HCT116 (cell line): ENCODE measurements around the gene HAP1. TPM values are rescaled to one million over a fixed set of nuclear protein-coding genes. Genes with fewer than 3 reads are reported as not detected.

Source experiments
- ATAC-seq: fragments of 200-7000 bp; cut with Tn5 transposase; 2 replicates; pipeline ENCODE4 v1.9.1; 2020; ENCODE audit warnings: mild to moderate bottlenecking, moderate library complexity
- BruUV-seq: library from RNA; stranded (reverse); fragments of 400-500 nt; replicated peaks from 2 replicates; lab custom pipeline; 2021; lab: Mats Ljungman, UMichigan
- CTCF ChIA-PET: fragments of 300-600 bp; sonication (Branson Sonifier 250); formaldehyde crosslinking; loops from one replicate; lab custom pipeline; 2021; ENCODE audit warnings: antibody characterized with exemption; lab: Charles Lee
- POLR2A ChIA-PET: fragments of 300-600, 350-600 bp; sonication (Branson Sonifier 250); formaldehyde crosslinking; loops from one replicate; lab custom pipeline; 2021; ENCODE audit warnings: antibody characterized with exemption; lab: Charles Lee
- RAD21 ChIA-PET, 2 experiments: fragments of 300-600 bp; sonication (Branson Sonifier 250); formaldehyde crosslinking; loops; one replicate each; lab custom pipeline; 2023; ENCODE audit warnings: low total read pairs in 2 of 2; ENCODE audit not compliant: uncharacterized antibody in 2 of 2, unreplicated experiment in 2 of 2, low non-redundant PET in 1 of 2; lab: Charles Lee
- DNase-seq: peaks from one replicate; pipeline ENCODE4 v3.0.0-alpha.2; 2010; ENCODE audit warnings: low read depth, low spot score
- H2AFZ ChIP-seq: fragments of 200-600 bp; shearing (Covaris generic), sonication (generic); 2 replicates; pipeline ENCODE4 v1.6.1; 2017; ENCODE audit warnings: low read depth, mixed run types, mixed read lengths, antibody characterized with exemption, low read length; ENCODE audit not compliant: poor library complexity, severe bottlenecking
- H3K27ac ChIP-seq: 2 replicates; pipeline ENCODE4 v1.5.1; 2012; ENCODE audit warnings: low read depth, low read length
- H3K27me3 ChIP-seq: fragments of 200-600 bp; sonication (generic); 2 replicates; pipeline ENCODE4 v1.6.1; 2016; ENCODE audit warnings: mixed run types, low read length, mixed read lengths; ENCODE audit not compliant: insufficient read depth
- H3K36me3 ChIP-seq, 2 experiments: fragments of 200-500 bp in 1 of 2; fragments of 200-600 bp in 1 of 2; sonication (Bioruptor generic) in 1 of 2; sonication (generic) in 1 of 2; 2 replicates each; pipeline versions ENCODE4 v1.5.1 to v1.6.1; 2014 to 2016; ENCODE audit warnings: low read length in 2 of 2, inconsistent platforms in 1 of 2, mixed read lengths in 1 of 2, mixed run types in 1 of 2; ENCODE audit not compliant: insufficient read depth in 2 of 2, control insufficient read depth in 1 of 2
- H3K4me1 ChIP-seq, 2 experiments: fragments of 200-600 bp in 1 of 2; sonication (generic) in 1 of 2; 2 replicates each; pipeline versions ENCODE4 v1.5.1 to v1.6.1; 2012 to 2017; ENCODE audit warnings: low read length in 2 of 2, inconsistent platforms in 1 of 2, mild to moderate bottlenecking in 1 of 2, mixed read lengths in 1 of 2, mixed run types in 1 of 2, moderate library complexity in 1 of 2; ENCODE audit not compliant: insufficient read depth in 2 of 2, control insufficient read depth in 1 of 2
- H3K4me2 ChIP-seq: fragments of 200-600 bp; sonication (generic); 2 replicates; pipeline ENCODE4 v1.6.1; 2017; ENCODE audit warnings: mixed run types, low read length, mixed read lengths
- H3K4me3 ChIP-seq, 2 experiments: fragments of 200-600 bp in 1 of 2; sonication (generic) in 1 of 2; replicated peaks in 1 of 2; 2 replicates each; pipeline ENCODE4 v1.5.1; 2011 to 2016; ENCODE audit warnings: low read length in 2 of 2, control low read depth in 1 of 2, low read depth in 1 of 2, mild to moderate bottlenecking in 1 of 2, mixed read lengths in 1 of 2, mixed run types in 1 of 2
- H3K79me2 ChIP-seq: fragments of 200-600 bp; sonication (generic); 2 replicates; pipeline ENCODE4 v1.6.1; 2017; ENCODE audit warnings: mild to moderate bottlenecking, mixed run types, low read length, moderate library complexity, mixed read lengths; ENCODE audit not compliant: insufficient read depth
- H3K9ac ChIP-seq: fragments of 200-600 bp; sonication (generic); 2 replicates; pipeline ENCODE4 v1.6.1; 2016; ENCODE audit warnings: low read length, mixed read lengths
- H3K9me2 ChIP-seq: fragments of 200-600 bp; sonication (generic), shearing (Covaris generic); 2 replicates; pipeline ENCODE4 v1.6.1; 2017; ENCODE audit warnings: mixed run types, mild to moderate bottlenecking, moderate library complexity; ENCODE audit not compliant: insufficient read depth
- H3K9me3 ChIP-seq, 2 experiments: fragments of 200-500 bp in 1 of 2; fragments of 200-600 bp in 1 of 2; sonication (Bioruptor generic) in 1 of 2; sonication (generic) in 1 of 2; 2 replicates each; pipeline ENCODE4 v1.6.1; 2014 to 2017; ENCODE audit warnings: low read length in 2 of 2, mixed read lengths in 2 of 2, inconsistent platforms in 1 of 2, low read depth in 1 of 2, mild to moderate bottlenecking in 1 of 2, mixed run types in 1 of 2, moderate library complexity in 1 of 2; ENCODE audit not compliant: control insufficient read depth in 1 of 2, insufficient read depth in 1 of 2
- H4K20me1 ChIP-seq: fragments of 200-600 bp; sonication (generic), shearing (Covaris generic); 2 replicates; pipeline ENCODE4 v1.6.1; 2017; ENCODE audit warnings: mixed run types, mild to moderate bottlenecking, moderate library complexity; ENCODE audit not compliant: insufficient read depth
- CBX3 ChIP-seq: IDR thresholded peaks from 2 replicates; pipeline ENCODE4 v1.6.1; 2012; ENCODE audit warnings: low read depth
- EGR1 ChIP-seq: IDR thresholded peaks from 2 replicates; pipeline ENCODE4 v1.6.1; 2012; ENCODE audit warnings: low read depth
- EZH2phosphoT487 ChIP-seq: fragments of 200-600 bp; IDR thresholded peaks from 2 replicates; pipeline ENCODE4 v1.6.1; 2018; ENCODE audit warnings: antibody characterized with exemption, borderline replicate concordance
- FOSL1 ChIP-seq: IDR thresholded peaks from 2 replicates; pipeline ENCODE4 v1.6.1; 2012; ENCODE audit warnings: low read depth
- JUND ChIP-seq: IDR thresholded peaks from 2 replicates; pipeline ENCODE4 v1.6.1; 2012
- RAD21 ChIP-seq: IDR thresholded peaks from 2 replicates; pipeline ENCODE4 v1.6.1; 2012; ENCODE audit warnings: low read depth, mild to moderate bottlenecking
- SRF ChIP-seq: IDR thresholded peaks from 2 replicates; pipeline ENCODE4 v1.6.1; 2012; ENCODE audit warnings: low read depth
- YY1 ChIP-seq: IDR thresholded peaks from 2 replicates; pipeline ENCODE4 v1.6.1; 2011; ENCODE audit warnings: low read length, low read depth, moderate library complexity, mild to moderate bottlenecking; ENCODE audit not compliant: insufficient replicate concordance; ENCODE audit errors: extremely low read depth
- ZFX ChIP-seq: fragments of 450-650 bp; IDR thresholded peaks from 2 replicates; pipeline ENCODE4 v1.6.1; 2017
- ZNF274 ChIP-seq: fragments of 200-500 bp; sonication (Bioruptor generic); IDR thresholded peaks from 2 replicates; pipeline ENCODE4 v1.6.1; 2014; ENCODE audit warnings: mild to moderate bottlenecking, low read depth, low read length, inconsistent platforms
- intact Hi-C: fragments of 100-400 bp; cut with micrococcal nuclease; formaldehyde crosslinking; loops from 2 replicates; pipeline ENCODE4 v1.10.0; 2022
- total RNA-seq: library from RNA; stranded (reverse); gene quantifications from one replicate; pipeline ENCODE4 v1.2.1, GENCODE V29; 2021; ENCODE audit not compliant: unreplicated experiment
- TF ChIP-seq, protein P1 (sequence below), 3 experiments: fragments of 200-600 bp in 1 of 3; sonication (generic) in 1 of 3; IDR thresholded peaks in 2 of 3; conservative IDR thresholded peaks in 1 of 3; 2 replicates each; pipeline ENCODE4 v1.5.1; 2012 to 2017; ENCODE audit warnings: low read depth in 2 of 3, low read length in 2 of 3, antibody characterized with exemption in 1 of 3, borderline replicate concordance in 1 of 3, control low read depth in 1 of 3, mild to moderate bottlenecking in 1 of 3, mixed read lengths in 1 of 3, mixed run types in 1 of 3, moderate library complexity in 1 of 3; ENCODE audit not compliant: insufficient read depth in 1 of 3
- TF ChIP-seq, protein P2 (sequence below): IDR thresholded peaks from 2 replicates; pipeline ENCODE4 v1.6.1; 2012

The HAP1 gene
- total RNA-seq, 1 experiment from 2014 or later = 3.4 TPM

GRCh38 chr17:41697122-41697962 lies 37.1 kb downstream of the HAP1 start:
- RAD21 ChIA-PET = no interaction called here
- Histone ChIP-seq H3K9ac (no peak overlapping the region), H3K36me3 (peaks cover 4 to 8% of the 10 kb centered on the region in 2 experiments; a peak in 2 of 4 replicates), H3K9me3 (no peaks in the 10 kb centered on the region), H4K20me1 (no peaks in the 10 kb centered on the region; the same call in 1 of the 2 replicates), H3K79me2 (no peaks in the 10 kb centered on the region), H2AFZ (no peak overlapping the region), H3K4me1 (no peaks in the 10 kb centered on the region), H3K27ac (no peak overlapping the region), H3K4me2 (no peak overlapping the region), H3K9me2 (no peaks in the 10 kb centered on the region), H3K4me3 (no peak overlapping the region), H3K27me3 (no peaks in the 10 kb centered on the region)
- POLR2A ChIA-PET = interaction anchor here (1.7 kb wide), 1 partner anchor 9 kb away, joined by 7 read pairs; the partner anchor contains the start of gene EIF1
- TF ChIP-seq EGR1 (no peak), EZH2phosphoT487 (no peak), JUND (no peak), ZNF274 (no peak), ZFX (no peak), YY1 (no peak), FOSL1 (no peak), SRF (no peak), RAD21 (no peak), CBX3 (no peak)
- TF ChIP-seq, protein P1, sequence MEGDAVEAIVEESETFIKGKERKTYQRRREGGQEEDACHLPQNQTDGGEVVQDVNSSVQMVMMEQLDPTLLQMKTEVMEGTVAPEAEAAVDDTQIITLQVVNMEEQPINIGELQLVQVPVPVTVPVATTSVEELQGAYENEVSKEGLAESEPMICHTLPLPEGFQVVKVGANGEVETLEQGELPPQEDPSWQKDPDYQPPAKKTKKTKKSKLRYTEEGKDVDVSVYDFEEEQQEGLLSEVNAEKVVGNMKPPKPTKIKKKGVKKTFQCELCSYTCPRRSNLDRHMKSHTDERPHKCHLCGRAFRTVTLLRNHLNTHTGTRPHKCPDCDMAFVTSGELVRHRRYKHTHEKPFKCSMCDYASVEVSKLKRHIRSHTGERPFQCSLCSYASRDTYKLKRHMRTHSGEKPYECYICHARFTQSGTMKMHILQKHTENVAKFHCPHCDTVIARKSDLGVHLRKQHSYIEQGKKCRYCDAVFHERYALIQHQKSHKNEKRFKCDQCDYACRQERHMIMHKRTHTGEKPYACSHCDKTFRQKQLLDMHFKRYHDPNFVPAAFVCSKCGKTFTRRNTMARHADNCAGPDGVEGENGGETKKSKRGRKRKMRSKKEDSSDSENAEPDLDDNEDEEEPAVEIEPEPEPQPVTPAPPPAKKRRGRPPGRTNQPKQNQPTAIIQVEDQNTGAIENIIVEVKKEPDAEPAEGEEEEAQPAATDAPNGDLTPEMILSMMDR (IDR thresholded peaks at IDR 0.05 in 2 of 3, conservative IDR thresholded peaks at IDR 0.05 in 1 of 3; ENCODE audit: borderline replicate concordance in 1 of 3, insufficient read depth in 1 of 3, low read depth in 2 of 3, low read length in 2 of 3) = no peak
- TF ChIP-seq, protein P2, sequence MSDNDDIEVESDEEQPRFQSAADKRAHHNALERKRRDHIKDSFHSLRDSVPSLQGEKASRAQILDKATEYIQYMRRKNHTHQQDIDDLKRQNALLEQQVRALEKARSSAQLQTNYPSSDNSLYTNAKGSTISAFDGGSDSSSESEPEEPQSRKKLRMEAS = no peak
- DNase-seq (no peak), ATAC-seq (no peak)
- intact Hi-C loops = no loop called here
- CTCF ChIA-PET = no interaction called here
- BruUV-seq = no TSS peak
